ENCODE measurements around the gene ATG7. TPM values are rescaled to one million over a fixed set of nuclear protein-coding genes. Genes with fewer than 3 reads are reported as not detected.
A peak's percentile ranks its signal among the peaks of the same experiment; 100 is the strongest.

ATG7 gene
- total and polyA plus RNA-seq, 9 donors, result 10.2 to 54.5 (median 37.4) TPM

- 84 to 92% (median 90%) methylated on average over 2 of the region's 2 CpGs for WGBS, 3 donors
- Histone ChIP-seq H3K27me3 (no peaks in the 10 kb centered on the region), H3K27ac (no peak overlapping the region), H3K4me1 (ENCODE audit: insufficient read depth) (peaks cover 3% of the 10 kb centered on the region), H3K36me3 (no peaks in the 10 kb centered on the region), H3K4me3 (no peak overlapping the region), H3K9me3 (no peaks in the 10 kb centered on the region)
- intact Hi-C loops (cut with DNase I), result no loop called here
- TF ChIP-seq EP300 (IDR thresholded peaks at IDR 0.05), result no peak
- TF ChIP-seq CTCF (IDR thresholded peaks at IDR 0.05), result no peak
- TF ChIP-seq POLR2A (IDR thresholded peaks at IDR 0.05), result no peak
- no peak for DNase-seq
These were observed 92.0 kb downstream of the ATG7 start for GRCh38 chr3:11364181-11364580.

- WGBS, 3 donors, result 0 to 3% (median 0%) methylated on average over 2 of the region's 2 CpGs
- intact Hi-C loops (cut with DNase I), result no loop called here
- no peak for TF ChIP-seq EP300 (IDR thresholded peaks at IDR 0.05)
- TF ChIP-seq POLR2A (IDR thresholded peaks at IDR 0.05), result no peak
- TF ChIP-seq CTCF (IDR thresholded peaks at IDR 0.05), result no peak
- no peak overlapping the region for H3K4me3 ChIP-seq
- H3K27ac ChIP-seq, result peak overlapping the region in 1 of 2 donors; percentile 80
- peak; percentile 55 to 78 (median 61) for DNase-seq
- no peaks in the 10 kb centered on the region for H3K9me3 ChIP-seq
- no peaks in the 10 kb centered on the region for H3K27me3 ChIP-seq
- H3K36me3 ChIP-seq, result no peaks in the 10 kb centered on the region
- H3K4me1 ChIP-seq (ENCODE audit: insufficient read depth), result peaks cover 8% of the 10 kb centered on the region
These were observed 95.0 kb downstream of the ATG7 start for GRCh38 chr3:11367143-11367693.

- Histone ChIP-seq H3K36me3 (no peaks in the 10 kb centered on the region), H3K9me3 (no peaks in the 10 kb centered on the region), H3K27me3 (no peaks in the 10 kb centered on the region), H3K4me3 (no peak overlapping the region), H3K4me1 (ENCODE audit: insufficient read depth) (peaks cover 8% of the 10 kb centered on the region), H3K27ac (no peak overlapping the region)
- DNase-seq, result no peak
- TF ChIP-seq CTCF (IDR thresholded peaks at IDR 0.05) (no peak), POLR2A (IDR thresholded peaks at IDR 0.05) (no peak), EP300 (IDR thresholded peaks at IDR 0.05) (no peak)
- 20 to 39% (median 29%) methylated on average over 3 of the region's 3 CpGs for WGBS, 3 donors
- intact Hi-C loops (cut with DNase I), result loop anchor here in 2 of 4 donors (10.0 kb wide), 2 partner anchors 435 to 465 kb away; no protein-coding TSS in a partner anchor
These were observed 98.0 kb downstream of the ATG7 start for GRCh38 chr3:11370191-11370590.

- Histone ChIP-seq H3K4me3 (no peak overlapping the region), H3K4me1 (ENCODE audit: insufficient read depth) (peaks cover 8% of the 10 kb centered on the region), H3K27me3 (no peaks in the 10 kb centered on the region), H3K27ac (no peak overlapping the region), H3K9me3 (no peaks in the 10 kb centered on the region), H3K36me3 (no peaks in the 10 kb centered on the region)
- TF ChIP-seq POLR2A (IDR thresholded peaks at IDR 0.05) (no peak), CTCF (IDR thresholded peaks at IDR 0.05) (no peak), EP300 (IDR thresholded peaks at IDR 0.05) (no peak)
- intact Hi-C loops (cut with DNase I), result loop anchor here in 2 of 4 donors (10.0 kb wide), 2 partner anchors 434 to 464 kb away; no protein-coding TSS in a partner anchor
- WGBS, 3 donors, result 72 to 87% (median 86%) methylated on average over 4 of the region's 4 CpGs
- no peak for DNase-seq
These were observed 98.8 kb downstream of the ATG7 start for GRCh38 chr3:11370966-11371365.
